Activated CD4-positive, alpha-beta T cell treated with anti-CD3 and anti-CD28 coated beads for 4 hours (primary cell): ENCODE data around the gene DMBX1.

Experiments
- DNase-seq, 2 donors: peaks; one replicate each; pipeline ENCODE4 v3.0.0-alpha.2; 2020

The DMBX1 gene

GRCh38 chr1:46506470-46507219 lies 17.0 kb downstream of the DMBX1 start:
- DNase-seq, result no peak

GRCh38 chr1:46508757-46509156 lies 19.1 kb downstream of the DMBX1 start:
- DNase-seq, result no peak

- DNase-seq, result no peak
These were observed 20.8 kb downstream of the DMBX1 start for GRCh38 chr1:46510341-46510997.

GRCh38 chr1:46510998-46511365 lies 21.3 kb downstream of the DMBX1 start:
- DNase-seq, result no peak

GRCh38 chr1:46512135-46512791 lies 22.6 kb downstream of the DMBX1 start:
- DNase-seq, result no peak

GRCh38 chr1:46512792-46513190 lies 23.2 kb downstream of the DMBX1 start:
- no peak for DNase-seq

- DNase-seq, result no peak
These were observed 23.9 kb downstream of the DMBX1 start for GRCh38 chr1:46513536-46513935.

GRCh38 chr1:46515576-46515975 lies 25.9 kb downstream of the DMBX1 start:
- DNase-seq, result no peak

GRCh38 chr1:46516200-46516950 lies 26.7 kb downstream of the DMBX1 start:
- DNase-seq, result no peak

GRCh38 chr1:46517010-46517600 lies 27.5 kb downstream of the DMBX1 start:
- no peak for DNase-seq

GRCh38 chr1:46517932-46518498 lies 28.4 kb downstream of the DMBX1 start:
- no peak for DNase-seq

- DNase-seq, result no peak
These were observed 29.6 kb downstream of the DMBX1 start for GRCh38 chr1:46519209-46519608.

GRCh38 chr1:46520063-46520911 lies 30.7 kb downstream of the DMBX1 start:
- DNase-seq, result no peak

- no peak for DNase-seq
These were observed 31.8 kb downstream of the DMBX1 start for GRCh38 chr1:46521414-46521813.

GRCh38 chr1:46522184-46522968 lies 32.7 kb downstream of the DMBX1 start:
- peak in 1 of 2 donors; percentile 21 for DNase-seq

- DNase-seq, result no peak
These were observed 33.3 kb downstream of the DMBX1 start for GRCh38 chr1:46522969-46523320.

- DNase-seq, result no peak
These were observed 34.1 kb downstream of the DMBX1 start for GRCh38 chr1:46523496-46524353.

GRCh38 chr1:46524843-46525242 lies 35.2 kb downstream of the DMBX1 start:
- DNase-seq, result no peak

GRCh38 chr1:46525253-46525983 lies 35.8 kb downstream of the DMBX1 start:
- DNase-seq, result no peak
